Measurements from ENCODE around the gene SCYGR3.

- TF ChIP-seq CTCF (IDR thresholded peaks at IDR 0.05) (no peak), ZFX (IDR thresholded peaks at IDR 0.05; ENCODE audit: borderline replicate concordance) (no peak)
These were observed 394 bp downstream of the SCYGR3 start for GRCh38 chr2:227614246-227614645.
